Activated CD8-positive, alpha-beta memory T cell treated with anti-CD3 and anti-CD28 coated beads for 4 hours (primary cell): ENCODE results near the gene RHBDF1.
"Not testable (repeated sequence)": the region's sequence is repeated elsewhere in the genome, so short reads cannot be mapped to it uniquely, and the experiment has no call there.

ENCODE experiments used
- DNase-seq, 2 donors: peaks; one replicate each; pipeline ENCODE4 v3.0.0-alpha.2; 2020; ENCODE audit warnings: low read depth in 2 of 2

The RHBDF1 gene

DNA sequence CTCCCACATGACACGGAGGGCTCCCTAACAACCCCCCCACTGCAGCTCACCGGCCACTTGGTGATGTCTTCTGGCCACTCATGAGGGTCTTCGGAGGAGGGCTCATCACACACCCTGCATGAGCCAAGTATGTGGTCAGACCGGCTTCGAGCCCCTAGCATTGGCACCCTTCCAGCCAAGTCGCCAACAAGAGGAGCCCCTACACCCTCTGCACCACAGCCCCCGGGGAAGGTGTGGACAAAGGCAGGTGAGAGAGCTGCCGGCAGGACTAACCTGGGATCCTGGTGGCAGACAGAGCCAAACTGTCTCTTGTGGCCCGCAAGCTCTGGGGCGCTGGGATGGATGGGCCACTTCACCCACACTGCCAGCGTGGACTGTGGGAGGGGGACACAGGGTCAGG, 12.3 kb downstream of the RHBDF1 start:
- no peak for DNase-seq

DNA sequence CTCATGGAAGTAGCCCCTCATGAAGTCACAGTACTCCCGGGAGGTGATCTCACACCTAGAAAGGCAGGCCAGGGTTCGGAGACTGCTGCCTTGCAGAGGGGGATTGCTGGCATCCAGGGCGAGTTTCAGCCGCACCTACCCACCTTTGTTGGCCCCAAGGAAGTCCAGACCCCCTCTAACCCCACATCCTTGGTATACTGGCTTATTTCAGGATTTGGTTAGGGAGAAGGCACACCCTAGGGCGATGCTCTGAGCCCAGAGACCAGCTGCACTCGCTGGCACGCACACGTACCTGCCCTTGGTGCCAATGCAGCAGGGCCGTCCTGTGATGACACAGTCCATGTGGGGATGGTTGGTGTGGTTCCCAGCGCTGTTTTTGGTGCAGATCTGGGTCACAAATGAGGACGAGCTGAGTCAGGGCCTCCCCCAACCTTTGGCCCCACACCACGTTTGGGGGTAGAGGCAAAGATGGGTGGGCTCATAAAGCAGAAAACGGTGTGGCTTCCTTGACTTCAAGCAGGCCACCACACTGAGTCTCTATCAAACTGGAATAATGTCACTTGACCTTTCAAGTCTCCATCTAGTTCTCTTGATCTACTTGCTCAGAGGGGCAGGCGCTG, 12.9 kb downstream of the RHBDF1 start:
- DNase-seq = no peak

DNA sequence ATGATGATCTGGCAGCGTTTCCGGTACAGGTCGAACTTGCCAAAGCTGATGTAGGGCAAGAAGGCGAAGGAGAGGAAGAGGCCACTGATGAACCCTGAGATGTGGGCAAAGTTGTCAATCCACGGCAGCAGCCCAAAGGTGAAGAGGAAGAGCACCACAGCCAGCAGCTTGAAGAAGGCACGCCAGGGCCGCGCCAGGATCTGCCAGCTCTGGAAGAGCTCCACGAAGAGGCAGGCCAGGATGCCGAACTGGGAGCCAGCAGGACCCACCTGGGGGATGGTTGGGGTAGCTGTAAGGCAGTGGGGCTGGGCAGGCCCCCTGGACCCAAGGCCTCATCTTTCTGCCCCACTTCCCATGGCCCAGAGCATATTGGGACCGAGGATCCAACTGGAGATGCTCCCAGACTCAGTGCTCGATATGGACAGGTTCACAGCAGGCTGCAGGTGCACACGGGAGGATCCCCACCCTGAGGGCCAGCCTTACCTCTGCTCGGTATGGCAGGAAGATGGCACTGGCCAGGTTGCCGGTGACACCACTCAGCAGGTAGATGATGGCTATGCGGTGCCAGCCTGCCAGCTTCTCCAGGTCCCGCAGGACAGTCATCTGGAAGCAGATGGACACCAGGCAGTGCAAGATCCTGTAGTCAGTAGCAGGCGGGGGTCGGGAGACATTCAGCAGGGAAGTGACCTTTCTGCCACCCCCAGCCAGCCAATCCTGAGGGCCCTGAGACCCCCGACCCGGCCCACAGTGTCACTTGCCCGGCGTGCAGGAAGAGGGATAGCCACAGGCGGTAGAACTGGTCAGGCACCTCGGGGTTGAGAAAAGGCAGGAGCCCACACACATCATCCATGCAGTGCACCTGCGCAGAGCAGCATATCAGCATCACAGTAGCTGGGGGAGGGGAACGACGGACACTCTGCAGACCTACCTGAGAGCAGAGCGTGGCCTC, 13.7 kb downstream of the RHBDF1 start:
- no peak for DNase-seq

DNA sequence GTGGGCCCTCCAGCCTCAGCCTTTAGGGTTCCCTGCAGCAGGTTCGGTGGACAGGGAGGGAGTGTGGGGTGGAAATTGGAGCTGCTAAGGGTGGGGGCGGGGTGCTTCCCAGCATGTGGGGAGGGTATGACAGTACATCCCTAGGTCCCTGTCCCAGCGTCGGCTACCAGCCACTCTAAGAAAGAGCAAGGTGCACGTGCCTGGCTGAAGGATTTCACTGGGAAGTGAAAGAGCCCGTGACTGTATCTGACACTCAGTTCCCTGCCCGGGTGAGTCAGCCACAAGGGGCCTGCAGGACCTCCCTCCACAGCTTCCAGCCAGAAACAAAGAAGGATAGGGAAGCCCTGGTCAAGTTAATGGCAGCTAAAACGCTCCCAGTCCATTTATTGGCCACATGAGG, 14.7 kb downstream of the RHBDF1 start:
- no peak for DNase-seq

DNA sequence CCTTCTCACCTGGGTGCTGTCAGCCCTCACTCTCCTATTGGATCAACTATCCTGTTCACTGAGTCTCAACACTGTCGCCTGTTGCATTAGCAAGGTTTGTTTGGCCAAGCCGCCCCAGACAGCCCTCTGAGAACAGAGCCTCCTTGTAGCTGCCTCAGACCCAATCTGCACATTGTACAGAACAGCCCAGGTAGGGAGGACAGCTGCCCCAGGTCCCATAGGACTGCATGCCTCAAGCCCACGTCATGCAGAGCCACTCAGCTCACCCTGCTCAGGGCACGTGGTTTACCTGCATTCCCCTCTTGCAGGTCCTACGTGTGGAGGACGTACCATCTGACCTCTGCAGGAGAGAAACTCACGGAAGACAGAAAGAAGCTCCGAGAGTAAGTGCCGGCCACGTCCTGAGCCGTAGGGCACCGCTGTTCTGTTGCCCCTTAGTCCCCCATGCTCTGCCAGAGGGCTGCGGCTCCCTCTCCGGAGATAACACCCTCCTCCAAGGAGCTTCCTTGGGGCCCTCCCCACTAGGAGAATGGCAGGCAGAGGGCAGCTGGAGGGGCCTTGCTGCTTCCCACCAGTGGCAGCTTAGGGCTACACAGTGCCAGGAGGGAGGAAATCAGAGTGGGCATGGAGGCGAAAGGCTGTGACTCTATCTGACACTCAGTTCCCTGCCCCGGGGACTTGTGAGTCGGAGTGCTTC, 16.1 kb downstream of the RHBDF1 start:
- no peak for DNase-seq

DNA sequence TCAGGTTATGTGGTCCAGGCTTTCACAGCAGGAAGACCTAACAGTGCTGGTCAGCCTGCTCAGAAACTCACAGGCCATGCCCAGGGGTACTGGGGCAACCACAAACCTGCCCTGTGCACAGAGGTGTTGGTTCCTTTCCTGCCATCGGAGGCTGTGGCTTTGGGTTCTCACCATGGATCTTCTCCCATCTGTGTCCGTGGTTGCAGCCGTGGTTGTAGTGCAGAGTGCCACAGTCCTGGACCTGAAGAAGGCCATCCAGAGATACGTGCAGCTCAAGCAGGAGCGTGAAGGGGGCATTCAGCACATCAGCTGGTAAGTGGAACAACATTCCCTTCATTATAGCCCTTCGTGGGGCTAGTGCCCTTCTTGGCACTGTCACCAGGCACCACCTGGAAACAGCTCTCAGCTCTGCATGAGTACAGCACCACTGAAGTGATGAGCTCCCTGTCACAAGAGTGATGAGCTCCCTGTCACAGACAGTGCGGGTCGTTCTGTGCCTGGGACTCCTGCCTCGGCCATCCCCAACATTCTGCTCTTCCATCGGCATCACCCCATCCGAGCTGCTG, 16.8 kb downstream of the RHBDF1 start:
- no peak for DNase-seq

DNA sequence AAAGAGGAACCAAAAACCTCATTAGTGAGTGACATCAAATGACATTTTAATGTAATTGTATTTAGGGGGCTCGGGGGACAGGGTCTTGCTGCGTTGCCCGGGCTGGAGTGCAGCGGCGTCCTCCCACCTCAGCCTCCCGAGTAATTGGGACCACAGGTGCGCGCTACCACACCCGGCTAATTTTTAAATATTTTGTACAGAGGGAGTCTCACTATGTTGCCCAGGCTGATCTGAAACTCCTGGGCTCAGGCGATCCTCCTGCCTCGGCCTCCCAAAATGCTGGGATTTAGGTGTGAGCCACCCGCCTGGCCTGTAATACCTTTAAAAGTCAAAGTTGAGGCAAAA, 18.2 kb downstream of the RHBDF1 start:
- no peak for DNase-seq

DNA sequence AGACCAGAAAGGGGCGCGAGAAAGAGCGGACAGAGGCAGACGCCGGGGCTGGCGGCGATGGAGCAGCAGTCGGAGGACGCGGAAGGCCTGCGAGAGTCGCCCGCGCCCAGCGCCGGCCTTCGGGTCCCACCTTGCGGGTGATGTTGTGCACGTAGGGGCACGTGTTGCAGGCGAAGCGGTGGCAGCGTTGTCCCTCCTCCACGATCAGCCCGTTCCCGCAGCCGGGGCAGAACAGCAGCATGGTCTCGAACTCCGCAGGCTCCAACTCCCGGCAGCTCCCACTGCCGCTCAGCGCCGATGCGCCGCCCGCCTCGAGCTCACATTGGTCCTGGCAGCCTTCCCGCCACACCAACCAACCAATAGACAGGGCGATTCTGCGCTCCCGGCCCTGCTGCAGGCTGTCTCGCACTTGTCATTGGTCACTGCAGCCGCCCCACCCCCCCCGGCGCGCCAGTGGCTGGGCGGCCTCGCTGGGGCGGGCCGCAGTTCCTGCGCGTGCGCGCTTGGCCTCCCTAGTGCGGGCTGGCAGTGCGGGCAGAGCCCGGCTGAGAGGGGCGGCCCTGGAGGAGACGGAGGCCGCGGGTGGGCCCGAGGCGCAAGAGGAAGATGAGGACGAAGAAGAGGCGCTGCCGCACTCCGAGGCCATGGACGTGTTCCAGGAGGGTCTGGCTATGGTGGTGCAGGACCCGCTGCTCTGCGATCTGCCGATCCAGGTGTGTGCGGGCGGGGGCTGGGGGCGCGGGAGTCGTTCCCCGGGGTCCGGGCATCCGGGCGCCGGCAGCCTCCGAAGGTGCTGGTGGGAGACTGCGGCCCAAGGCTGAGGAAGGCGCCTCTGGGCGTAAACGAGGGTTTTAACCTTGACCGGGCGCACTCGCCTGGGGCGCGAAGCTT, 18.8 kb downstream of the RHBDF1 start, which contains the start of the genes POLR3K and SNRNP25:
Gene POLR3K (minus strand): TSS at position 263 of the 891 bp plus-strand sequence. CDS start 22 bp downstream, at position 241.
Gene SNRNP25 (plus strand): TSS at position 483 of the 891 bp plus-strand sequence. CDS start 189 bp downstream, at position 672.
- DNase-seq = peak; percentile 90 to 96

DNA sequence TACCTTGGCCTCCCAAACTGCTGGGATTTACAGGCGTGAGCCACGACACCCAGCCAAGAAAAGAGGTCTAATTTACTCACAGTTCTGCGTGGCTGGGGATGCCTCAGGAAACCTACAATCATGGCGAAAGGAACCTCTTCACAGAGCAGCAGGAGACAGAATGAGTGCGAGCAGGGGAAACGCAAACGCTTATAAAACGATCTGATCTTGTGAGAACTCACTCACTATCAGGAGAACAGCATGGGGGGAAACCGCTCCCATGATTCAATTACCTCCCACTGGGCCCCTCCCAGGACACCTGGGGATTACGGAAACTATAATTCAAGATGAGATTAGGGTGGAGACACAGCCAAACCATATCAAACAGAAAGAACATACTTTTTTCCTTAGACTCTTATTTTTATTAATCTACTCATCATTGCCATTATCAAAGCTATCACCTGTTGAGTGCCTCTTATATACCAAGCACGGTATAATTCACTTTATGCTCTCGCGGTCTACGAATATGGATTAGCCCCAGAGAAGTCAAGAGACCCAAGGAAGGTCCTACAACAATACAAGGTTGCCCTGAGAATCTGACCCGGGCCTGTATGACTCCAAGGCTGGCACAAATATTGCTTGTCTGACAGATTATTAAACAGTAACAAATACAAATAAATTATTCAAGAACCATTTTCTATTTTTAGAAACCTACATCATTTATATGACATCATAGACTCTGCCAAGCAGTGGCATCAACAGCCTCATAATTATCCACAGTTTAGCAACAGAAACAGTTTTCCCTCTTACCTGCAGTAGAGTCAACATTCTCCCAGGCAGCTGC, 21.5 kb downstream of the RHBDF1 start:
- DNase-seq = no peak

DNA sequence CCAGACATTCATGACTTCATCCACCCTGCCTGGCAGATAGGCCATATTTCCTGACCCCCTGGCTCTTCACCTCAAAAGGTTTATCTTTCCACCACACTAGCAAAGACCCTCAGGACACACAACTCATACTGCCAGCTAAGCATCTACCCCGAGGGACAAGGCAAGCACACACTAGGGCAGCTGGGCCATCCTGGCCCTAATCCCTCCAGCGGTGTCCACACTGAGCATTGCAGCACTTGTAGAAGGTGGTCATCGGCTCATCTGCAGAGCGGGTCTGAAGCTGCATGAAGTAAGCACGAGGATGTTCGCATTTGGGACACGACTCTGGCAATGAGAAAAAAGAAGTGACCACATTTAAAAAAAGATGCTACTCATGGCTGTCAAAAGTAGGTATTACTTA, 25.2 kb downstream of the RHBDF1 start:
- DNase-seq = no peak

DNA sequence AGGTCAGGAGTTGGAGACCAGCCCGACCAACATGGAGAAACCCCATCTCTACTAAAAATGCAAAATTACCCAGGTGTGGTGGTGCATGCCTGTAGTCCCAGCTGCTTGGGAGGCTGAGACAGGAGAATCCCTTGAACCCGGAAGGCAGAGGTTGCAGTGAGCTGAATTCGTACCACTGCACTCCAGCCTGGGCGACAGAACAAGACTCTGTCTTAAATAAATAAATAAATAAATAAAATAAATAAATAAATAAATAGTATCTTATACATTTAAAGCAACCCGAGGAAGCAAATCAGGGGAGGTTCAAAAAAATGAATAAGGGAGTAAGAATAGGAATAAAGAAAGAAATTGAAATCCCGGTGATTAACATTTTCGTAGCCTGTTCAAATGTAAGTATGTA, 25.9 kb downstream of the RHBDF1 start:
- not testable (repeated sequence) for DNase-seq

DNA sequence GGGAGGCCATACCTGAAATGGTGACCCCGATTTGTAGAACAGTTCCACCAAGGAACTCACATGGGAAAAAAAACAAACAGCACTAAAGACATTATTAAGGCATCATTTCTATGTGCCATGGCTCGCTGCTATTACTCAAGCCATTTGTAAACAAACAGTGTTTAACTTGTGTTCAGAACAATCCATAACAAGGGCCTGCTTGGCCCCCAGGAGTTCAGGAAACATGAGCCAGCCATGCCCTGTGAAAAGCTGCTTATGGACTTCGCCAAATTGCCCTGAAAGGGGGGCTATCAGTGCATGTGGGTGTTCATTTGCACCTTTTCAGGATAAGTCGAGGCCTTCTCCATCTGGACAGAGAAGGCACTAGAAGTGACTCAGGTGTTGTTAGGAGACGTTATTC, 27.0 kb downstream of the RHBDF1 start:
- no peak for DNase-seq

DNA sequence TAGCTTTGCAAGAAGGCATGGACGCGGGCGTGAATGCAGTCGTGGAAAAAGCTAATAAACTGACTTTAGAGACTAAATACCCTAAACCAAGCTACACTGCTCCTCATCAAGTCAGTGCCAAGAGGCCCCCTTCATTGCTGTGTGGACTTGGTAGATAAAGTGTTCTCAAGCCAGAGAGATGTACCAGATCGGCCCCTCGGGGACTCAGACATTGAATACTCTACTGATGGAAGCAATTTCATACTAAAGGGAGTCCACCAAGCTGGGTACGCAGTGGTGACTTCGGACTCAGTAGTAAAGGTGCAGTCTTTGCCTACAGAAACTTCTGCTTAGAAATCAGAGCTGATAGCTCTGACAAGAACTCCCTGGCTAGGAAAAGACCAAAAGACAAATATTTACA, 27.8 kb downstream of the RHBDF1 start:
- no peak for DNase-seq

DNA sequence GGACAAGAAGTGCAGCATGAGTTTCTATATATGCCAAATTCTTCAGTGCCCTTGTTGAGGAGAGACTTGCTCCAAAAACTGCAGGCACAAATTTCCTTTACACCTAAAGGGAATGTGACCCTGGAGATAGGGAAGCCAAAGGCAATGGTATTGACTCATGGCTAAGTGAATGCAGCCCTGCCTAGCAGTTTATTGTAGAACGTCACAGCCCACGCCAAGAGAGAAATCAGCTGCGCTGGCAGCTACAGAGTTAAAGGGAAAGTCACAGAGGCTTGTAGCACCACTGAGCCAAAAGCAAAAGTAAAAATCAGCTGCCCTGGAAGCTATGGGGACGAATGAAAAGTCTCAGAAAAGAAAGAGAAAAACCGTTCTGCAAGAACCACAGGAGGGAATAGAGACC, 29.1 kb downstream of the RHBDF1 start:
- no peak for DNase-seq

DNA sequence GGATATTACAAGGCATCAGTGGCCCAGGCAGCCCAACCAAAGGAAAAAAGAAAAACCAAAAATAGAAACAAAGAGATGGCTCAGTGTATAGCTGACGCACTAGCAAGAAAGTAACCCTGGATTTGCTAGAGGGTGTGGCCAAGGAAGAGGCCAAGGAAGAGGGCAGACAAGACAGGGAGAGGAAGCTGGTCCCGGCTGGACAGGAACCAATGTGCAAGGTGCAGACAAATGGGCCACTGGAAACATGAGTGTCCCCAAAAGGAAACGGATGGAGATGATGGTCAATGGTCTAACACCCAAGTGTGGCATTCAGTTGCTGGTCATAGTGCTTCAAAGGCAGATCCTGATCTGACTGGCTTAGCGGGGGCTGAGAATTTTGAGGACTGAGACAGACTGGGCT, 29.7 kb downstream of the RHBDF1 start:
- DNase-seq = no peak

DNA sequence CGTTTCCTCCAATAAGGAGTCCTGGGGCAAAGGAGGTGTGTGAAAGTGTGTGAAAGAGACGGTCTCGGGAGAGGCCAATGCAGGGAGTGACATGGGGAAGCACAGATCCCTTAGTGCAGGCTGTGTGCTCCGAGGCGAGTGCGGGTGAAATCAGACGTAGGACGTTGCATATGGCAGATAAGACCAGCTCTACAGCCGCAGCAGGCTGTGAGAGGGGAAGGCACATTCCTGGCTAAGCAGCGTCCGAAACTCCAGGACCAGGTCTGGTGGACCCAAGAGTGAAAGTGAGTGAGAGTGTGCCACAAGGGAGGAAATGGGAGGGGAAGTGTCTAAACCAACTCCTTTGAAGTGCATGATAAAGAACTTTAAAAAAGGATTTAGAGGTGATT, 30.4 kb downstream of the RHBDF1 start:
- DNase-seq = no peak

DNA sequence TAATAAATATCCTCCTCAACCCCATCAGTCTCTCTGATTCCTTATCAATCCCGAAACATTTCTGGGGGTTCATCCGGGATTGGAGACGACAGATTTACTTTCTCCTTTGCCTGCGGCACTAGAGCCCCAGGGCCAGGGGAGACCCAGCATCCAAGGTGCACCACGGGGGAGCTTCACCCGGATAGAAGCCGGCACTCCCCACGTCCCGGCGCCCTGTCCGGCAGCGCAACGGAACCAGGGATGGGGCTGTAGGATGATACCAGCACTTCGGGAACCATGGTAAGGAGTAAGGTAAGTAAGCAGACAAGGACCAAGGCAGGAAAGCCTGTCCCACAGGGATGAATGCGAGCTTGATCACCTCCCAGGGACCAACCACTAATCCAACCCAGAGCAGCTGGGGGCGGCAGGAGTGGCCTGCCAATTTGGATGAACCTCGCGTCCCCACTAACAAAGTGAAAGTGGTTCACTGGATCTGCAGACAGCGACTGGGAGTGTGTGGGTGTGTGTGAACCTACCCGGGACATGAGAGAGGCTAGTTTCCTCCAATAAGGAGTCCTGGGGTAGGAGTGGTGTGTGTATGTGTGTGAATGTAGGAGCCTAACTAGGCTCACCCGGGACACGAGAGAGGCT, 30.9 kb downstream of the RHBDF1 start:
- no peak for DNase-seq

DNA sequence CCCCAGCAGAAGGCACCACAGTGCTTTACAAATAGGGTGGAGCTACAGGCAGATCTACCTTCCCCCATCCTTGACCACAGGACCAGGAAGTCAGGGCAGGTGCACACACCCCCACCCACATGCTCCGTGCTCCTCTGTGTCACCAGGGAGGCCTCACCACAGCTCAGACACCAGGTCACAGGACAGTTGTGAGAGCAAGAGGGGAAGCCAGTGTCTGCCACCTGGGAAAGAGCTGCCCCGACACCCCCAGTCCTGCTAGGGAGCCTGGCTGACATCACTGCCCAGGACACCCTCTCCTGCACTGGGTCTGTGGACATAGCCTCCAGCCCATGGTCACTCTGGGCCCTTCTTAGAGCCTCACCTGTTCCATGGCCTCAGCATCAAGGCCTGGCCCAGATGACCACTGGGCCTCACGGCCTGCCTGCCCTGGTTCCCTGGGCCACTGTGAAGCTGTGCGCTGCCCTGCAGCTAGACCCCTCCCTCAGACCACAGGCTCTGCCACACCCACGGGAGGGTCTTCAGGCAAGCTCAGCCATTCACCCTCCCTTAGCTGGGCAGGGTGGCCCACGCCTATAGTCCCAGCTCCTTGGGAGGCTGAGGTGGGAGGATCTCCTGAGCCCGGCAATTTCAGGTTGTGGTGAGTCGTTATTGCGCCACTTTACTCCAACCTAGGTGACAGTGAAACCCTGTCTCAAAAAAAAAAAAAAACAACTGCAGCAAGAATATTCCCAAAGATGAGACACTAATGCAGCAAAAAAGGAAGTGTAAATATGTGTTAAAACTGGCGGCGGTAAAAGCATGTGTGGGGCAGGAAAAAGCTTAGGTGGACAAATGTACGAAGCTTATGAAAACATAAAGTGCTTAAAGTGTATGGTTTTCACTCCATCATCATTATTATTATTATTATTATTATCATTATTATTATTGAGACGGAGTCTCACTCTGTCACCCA, 33.2 kb downstream of the RHBDF1 start:
- peak; percentile 14 to 20 for DNase-seq

DNA sequence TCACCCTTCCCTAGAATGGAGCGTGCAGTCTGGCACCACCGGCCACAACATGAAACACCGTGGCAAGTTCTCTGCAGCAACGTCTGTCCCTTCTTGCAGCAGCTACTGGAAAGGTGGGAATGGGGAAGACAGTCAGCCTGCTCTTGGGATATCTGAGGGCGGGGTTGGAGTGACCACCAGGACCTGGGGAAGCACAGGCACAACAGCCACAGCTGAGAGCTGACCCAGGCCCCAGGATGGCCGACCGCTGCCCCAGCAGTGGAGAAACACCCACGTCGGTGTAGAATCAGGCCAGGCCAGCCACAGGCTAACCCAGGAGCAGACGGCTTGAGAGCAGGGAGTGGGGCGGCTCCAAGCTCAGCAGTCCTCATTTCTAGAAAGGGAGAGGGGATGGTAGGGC, 34.2 kb downstream of the RHBDF1 start:
- DNase-seq = not testable (repeated sequence)
